ENCODE data around the gene SEC24D.

Gene SEC24D

DNA sequence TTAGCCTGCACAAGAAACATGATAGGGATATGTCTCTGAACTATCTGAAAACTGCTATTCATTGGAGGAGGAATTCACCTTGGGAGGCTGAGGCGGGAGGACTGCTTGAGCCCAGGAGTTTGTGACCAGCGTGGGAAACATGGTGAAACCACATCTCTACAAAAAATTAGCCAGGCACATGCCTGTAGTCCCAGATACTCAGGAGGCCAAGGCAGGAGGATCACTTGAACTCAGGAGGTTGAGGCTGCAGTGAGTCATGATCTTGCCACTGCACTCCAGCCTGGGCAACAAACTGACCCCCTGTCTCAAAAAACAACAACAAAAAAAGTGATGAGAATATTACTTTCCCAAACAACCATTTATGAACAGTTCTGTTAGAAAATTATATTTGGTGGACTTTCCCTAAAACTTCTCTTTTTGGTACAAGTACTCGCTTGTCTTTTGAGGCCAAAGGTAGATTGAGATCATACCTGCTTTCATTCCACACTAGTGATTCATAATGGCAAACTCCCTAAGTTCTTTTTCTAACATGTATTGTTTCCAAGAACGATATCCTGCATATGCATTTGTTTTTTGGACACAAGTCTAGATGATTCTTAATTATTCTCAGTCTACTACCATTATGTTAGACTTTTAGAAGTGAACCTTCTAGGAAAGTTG lies 117.3 kb downstream of the SEC24D start:
- no peak for DNase-seq (ENCODE audit: low read depth, low spot score)

DNA sequence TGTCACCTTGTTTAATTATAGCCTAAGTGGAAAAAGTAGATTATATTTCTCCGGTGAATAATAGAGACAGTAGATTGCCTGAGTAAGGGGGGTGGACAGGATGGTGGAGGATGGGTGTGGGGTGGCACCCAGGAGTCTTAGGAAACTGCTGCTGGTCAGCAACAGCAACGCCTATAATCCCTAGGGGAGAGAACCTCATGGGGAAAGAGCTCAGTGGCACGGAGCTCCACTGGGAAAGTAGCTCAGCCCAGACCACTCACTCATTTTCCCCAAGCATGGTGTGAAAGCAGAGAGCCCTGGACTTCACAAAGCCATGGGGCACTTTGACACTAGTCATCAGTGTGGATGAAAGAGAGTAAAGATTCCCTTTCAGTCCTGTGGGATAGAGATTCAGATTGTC lies 119.6 kb downstream of the SEC24D start:
- no peak for DNase-seq (ENCODE audit: low read depth, low spot score)

DNA sequence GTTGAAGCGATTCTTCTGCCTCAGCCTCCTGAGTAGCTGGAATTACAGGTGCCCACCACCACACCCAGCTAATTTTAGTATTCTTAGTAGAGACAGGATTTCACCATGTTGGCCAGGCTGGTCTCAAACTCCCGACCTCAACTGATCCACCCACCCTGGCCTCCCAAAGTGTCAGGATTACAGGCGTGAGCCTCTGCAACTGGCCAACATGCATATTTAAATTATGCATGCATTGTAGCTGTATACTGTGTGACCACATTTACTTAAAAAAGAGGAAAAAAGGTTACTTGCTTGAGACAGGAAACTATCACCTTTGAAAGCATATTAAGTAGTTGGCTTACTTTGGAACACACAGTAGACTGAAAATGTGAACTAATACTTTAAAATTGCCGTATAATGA lies 121.2 kb downstream of the SEC24D start:
- no peak for DNase-seq (ENCODE audit: low read depth, low spot score)

DNA sequence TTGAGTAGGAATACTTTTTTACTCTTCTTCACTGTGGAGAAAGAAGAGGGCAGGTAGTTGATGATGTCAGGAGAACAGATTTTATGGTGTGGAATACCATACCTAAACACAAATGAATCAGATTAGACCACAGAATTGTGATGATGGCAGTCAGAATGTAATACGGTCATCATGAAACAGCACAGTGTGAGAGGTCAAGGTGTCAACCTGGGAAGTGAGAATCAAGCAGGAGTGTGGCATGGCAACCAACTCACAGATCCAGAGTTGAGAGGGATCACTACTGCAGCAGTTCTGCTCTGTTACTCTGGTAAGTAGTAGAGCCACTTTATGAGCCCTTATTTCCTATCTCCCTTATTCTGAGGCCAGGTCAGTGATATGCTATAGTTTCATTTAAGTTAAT lies 123.1 kb downstream of the SEC24D start:
- no peak for DNase-seq (ENCODE audit: low read depth, low spot score)

DNA sequence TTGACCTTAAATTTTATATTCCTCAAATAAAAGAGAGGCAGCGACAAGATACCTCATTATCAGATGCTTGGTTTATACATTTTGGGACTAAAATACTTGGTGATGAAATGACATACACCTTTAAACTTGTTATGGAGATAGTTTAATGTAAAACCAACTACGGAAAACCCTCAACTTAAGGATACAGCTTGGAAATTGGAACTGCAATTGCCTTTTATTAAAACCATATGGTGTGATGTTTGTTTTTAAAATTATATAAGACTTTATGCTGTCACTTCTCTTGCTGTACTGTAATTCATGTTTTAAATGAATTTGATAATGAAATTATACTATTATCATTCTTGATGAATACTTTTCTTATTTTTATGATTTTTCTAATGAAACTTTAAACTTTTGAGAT lies 124.9 kb downstream of the SEC24D start:
- DNase-seq (ENCODE audit: low read depth, low spot score): no peak

DNA sequence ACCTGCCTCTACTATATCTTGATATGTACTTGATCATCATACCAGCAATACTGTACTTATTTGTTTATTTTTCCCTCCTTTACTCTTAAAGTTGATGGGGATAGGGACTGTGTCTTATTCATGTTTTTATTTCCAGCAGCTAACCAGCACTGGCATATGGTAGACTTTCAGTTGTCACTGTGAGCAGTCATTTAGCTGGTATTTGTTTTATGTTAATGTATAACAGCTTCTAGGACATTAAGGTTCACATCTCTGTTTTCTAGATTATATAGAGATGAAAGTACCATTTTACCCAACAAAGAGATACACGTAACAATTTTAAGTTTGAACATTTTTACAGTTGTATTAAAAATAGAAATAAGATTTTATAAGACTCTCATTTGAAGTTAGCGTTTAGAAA lies 132.8 kb downstream of the SEC24D start:
- no peak for DNase-seq (ENCODE audit: low read depth, low spot score)

DNA sequence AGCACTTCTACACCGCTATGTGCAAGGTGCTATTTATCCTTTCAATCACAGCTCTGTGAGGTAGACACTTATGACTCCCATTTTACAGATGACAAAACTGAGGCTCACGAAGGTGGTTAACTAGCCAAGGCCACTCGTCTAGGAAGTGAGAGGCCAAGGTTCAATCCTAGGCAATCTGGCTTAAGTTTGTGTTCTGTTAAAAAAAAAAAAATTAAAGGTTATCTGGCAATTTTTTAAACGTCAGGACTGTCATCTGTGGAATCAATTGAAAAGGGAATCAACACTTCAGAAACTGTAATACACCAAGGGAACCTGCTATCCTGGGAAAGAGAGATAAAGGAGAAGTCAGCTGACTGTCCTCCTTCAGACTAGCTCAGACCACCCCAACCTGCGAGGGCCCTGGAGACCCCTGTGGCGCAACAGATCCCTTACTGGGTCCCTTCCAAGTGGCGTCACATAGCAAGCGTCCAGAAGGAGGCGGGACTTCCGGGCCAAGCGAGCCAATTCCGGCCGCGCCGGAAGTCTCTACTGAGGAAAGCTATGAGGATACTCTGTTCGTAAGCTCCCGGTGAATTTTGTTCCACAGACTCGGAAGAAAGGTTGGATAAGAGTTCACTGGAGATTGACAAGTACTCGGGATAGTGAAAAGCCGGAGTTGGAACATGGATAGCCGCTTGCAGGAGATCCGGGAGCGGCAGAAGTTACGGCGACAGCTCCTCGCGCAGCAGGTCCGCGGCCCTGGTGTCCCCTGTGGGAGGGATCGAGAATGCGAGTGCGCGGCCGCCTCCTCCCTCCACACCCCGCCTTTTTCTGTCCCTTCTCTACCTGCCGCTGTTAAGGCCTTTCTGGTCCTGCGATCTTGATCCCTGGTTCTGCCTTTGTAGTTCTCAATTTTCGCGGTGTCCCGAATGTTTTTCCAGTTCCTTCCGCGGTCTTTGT lies 150.8 kb downstream of the SEC24D start, which contains the start of gene METTL14:
TSS of gene METTL14 (plus strand) at position 520 of the 939 bp plus-strand sequence. CDS start at position 663, 143 bp downstream.
- DNase-seq (ENCODE audit: low read depth, low spot score): peak; percentile 97

DNA sequence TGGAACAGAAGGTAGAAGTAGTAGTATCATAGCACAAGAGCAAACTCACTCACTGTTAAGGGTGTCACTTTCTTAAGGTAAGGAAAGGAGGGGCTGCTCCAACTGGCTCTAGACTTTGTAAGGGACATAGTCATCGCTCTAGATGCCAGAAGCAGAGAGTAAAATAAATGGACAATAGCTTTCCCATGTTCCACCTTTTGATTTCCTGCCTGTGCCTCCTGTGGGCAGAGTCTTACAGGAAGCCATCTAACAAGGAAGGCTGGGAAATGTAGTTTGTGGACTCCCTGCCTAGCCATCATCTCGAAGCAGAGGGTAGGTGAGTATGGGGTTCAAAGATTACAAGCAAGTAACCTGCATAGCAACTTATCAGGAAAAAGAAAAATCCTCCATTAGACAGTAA lies 152.4 kb downstream of the SEC24D start:
- no peak for DNase-seq (ENCODE audit: low read depth, low spot score)

DNA sequence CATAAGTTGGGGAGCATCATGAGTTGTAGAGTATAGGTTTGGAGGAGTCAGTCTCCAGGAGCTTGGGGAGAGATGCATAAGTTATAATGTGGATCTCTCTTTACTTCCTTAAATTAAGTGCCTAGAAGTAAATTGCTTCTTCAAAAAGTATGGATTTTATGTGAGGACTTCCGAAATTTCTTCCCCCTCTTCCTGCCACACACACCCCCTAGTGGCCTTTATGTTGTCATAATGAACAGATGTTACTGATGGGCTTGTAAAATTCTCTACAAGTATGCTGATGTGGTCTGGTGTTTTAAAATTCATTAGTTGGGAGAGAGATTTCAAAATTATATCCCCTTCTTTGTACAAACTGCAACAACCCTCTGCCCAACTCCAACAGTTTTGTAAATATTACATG lies 153.0 kb downstream of the SEC24D start:
- DNase-seq (ENCODE audit: low read depth, low spot score): no peak

DNA sequence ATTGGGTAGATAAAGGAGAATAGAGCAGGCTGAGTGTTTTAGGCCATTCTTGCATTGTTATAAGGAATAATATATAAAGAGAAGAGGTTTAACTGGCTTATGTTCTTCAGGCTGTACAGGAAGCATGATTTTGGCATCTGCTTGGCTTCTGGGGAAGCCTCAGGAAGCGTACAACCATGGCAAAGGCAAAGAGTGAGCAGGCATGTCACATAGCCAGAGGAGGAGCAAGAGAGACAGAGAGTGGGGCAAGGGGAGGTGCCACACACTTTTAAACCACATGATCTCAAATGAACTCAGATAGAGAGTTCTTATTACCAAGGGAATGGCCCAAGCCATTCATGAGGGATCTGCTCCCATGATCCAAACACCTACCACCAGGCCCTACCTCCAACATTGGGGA lies 155.1 kb downstream of the SEC24D start:
- DNase-seq (ENCODE audit: low read depth, low spot score): no peak

DNA sequence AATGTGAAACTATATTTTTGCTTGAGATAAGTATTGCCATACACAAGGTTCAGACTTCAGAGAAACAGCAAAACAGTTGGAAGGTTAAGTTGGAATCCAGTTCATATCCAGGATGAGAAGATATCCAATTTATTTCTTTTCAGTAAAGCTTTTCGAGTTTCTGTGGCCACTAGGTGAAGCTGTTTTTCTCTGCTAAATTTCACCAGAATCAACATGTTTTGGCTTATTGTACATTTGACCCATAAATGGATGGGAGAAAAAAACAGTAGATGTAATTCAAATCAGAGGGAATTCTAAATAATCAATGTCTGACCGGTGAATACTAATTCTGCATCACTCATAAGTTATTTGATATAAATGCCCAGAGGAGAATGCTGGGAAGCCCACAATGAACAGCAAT lies 159.8 kb downstream of the SEC24D start:
- no peak for DNase-seq (ENCODE audit: low read depth, low spot score)
